SK-N-SH (cell line): Measurements from ENCODE around the gene C1orf52.

Experiments
- CTCF ChIP-seq: fragments of 200-600 bp; sonication (generic); IDR thresholded peaks from 2 replicates; pipeline ENCODE4 v1.6.1; 2017; ENCODE audit warnings: antibody characterized with exemption, mild to moderate bottlenecking, moderate library complexity
- RAD21 ChIP-seq: IDR thresholded peaks from 2 replicates; pipeline ENCODE4 v1.6.1; 2012; ENCODE audit warnings: mild to moderate bottlenecking, low read length
- RCOR1 ChIP-seq: fragments of 150-350 bp; IDR thresholded peaks from 2 replicates; pipeline ENCODE4 v1.6.1; 2017; ENCODE audit warnings: antibody characterized with exemption, low read length
- TCF12 ChIP-seq: IDR thresholded peaks from 2 replicates; pipeline ENCODE4 v1.4.0; 2012
- USF2 ChIP-seq: fragments of 150-350 bp; IDR thresholded peaks from 2 replicates; pipeline ENCODE4 v1.6.1; 2017; ENCODE audit warnings: antibody characterized with exemption, low read length, low read depth, borderline replicate concordance
- ZBTB33 ChIP-seq: IDR thresholded peaks from 2 replicates; pipeline ENCODE4 v1.4.0; 2012; ENCODE audit warnings: low read depth, borderline replicate concordance

- TF ChIP-seq CTCF (no peak), ZBTB33 (no peak), TCF12 (no peak), RCOR1 (no peak), USF2 (no peak), RAD21 (no peak)
Observed at GRCh38 chr1:85201340-85202091, 57.9 kb downstream of the C1orf52 start.
